GM12878 (cell line): ENCODE measurements around the gene AGPAT4. TPM values are rescaled to one million over a fixed set of nuclear protein-coding genes. Genes with fewer than 3 reads are reported as not detected.

Experiments used
- ATAC-seq: fragments of 200-7000 bp; cut with Tn5 transposase; 3 replicates; pipeline ENCODE4 v1.9.1; 2020; ENCODE audit warnings: mild to moderate bottlenecking, moderate library complexity
- BruUV-seq: library from RNA; stranded (reverse); fragments of 400-500 nt; replicated peaks from 2 replicates; lab custom pipeline; 2021; lab: Mats Ljungman, UMichigan
- CTCF ChIA-PET: fragments of 300-600 bp; sonication (Branson Sonifier 250); formaldehyde crosslinking; extraction: SDS; loops from one replicate; lab custom pipeline; 2021; ENCODE audit warnings: inconsistent platforms; lab: Yijun Ruan, JAX
- POLR2A ChIA-PET: fragments of 350-600 bp; formaldehyde crosslinking; extraction: SDS; loops from one replicate; lab custom pipeline; 2021; ENCODE audit warnings: inconsistent platforms; lab: Charles Lee
- RAD21 ChIA-PET: fragments of 300-600 bp; sonication (Branson Sonifier 250); formaldehyde crosslinking; loops from one replicate; lab custom pipeline; 2023; ENCODE audit warnings: antibody characterized with exemption; ENCODE audit not compliant: unreplicated experiment; lab: Charles Lee
- SMC1A ChIA-PET: fragments of 300-600 bp; sonication (Branson Sonifier 250); formaldehyde crosslinking; loops from one replicate; lab custom pipeline; 2023; ENCODE audit not compliant: unreplicated experiment, uncharacterized antibody; lab: Charles Lee
- DNase-seq: peaks from one replicate; pipeline ENCODE4 v3.0.0-alpha.2; 2011; ENCODE audit warnings: low read depth, low spot score
- FAIRE-seq: peaks from 3 replicates; lab custom pipeline; 2011; peaks lifted over from hg19 to GRCh38; lab: Jason Lieb, UNC
- H2AFZ ChIP-seq: 2 replicates; pipeline ENCODE4 v1.6.0; 2011; ENCODE audit warnings: low read depth, low read length, control low read depth; ENCODE audit not compliant: control insufficient read depth
- H3K27ac ChIP-seq: 2 replicates; pipeline ENCODE4 v1.5.1; 2011; ENCODE audit warnings: control low read depth; ENCODE audit not compliant: control insufficient read depth, insufficient read depth
- H3K27me3 ChIP-seq, 2 experiments: replicated peaks in 1 of 2; 2 replicates each; pipeline versions ENCODE4 v1.6.0 to v1.6.1; 2011; ENCODE audit warnings: low read length in 1 of 2; ENCODE audit not compliant: control insufficient read depth in 2 of 2, insufficient read depth in 2 of 2
- H3K36me3 ChIP-seq, 2 experiments: 2 replicates each; pipeline ENCODE4 v1.5.1; 2011; ENCODE audit warnings: low read length in 1 of 2; ENCODE audit not compliant: control insufficient read depth in 2 of 2, insufficient read depth in 2 of 2
- H3K4me1 ChIP-seq: 2 replicates; pipeline ENCODE4 v1.6.1; 2011; ENCODE audit warnings: mild to moderate bottlenecking, low read length, moderate library complexity, mixed read lengths; ENCODE audit not compliant: control insufficient read depth, insufficient read depth
- H3K4me2 ChIP-seq: 2 replicates; pipeline ENCODE4 v1.6.0; 2011; ENCODE audit warnings: control low read depth; ENCODE audit not compliant: control insufficient read depth, insufficient read depth
- H3K4me3 ChIP-seq: fragments of 200-600 bp; sonication (generic); 2 replicates; pipeline ENCODE4 v1.5.1; 2016
- H3K79me2 ChIP-seq: 2 replicates; pipeline ENCODE4 v1.6.0; 2011; ENCODE audit warnings: low read length; ENCODE audit not compliant: control insufficient read depth, insufficient read depth
- H3K9ac ChIP-seq: 2 replicates; pipeline ENCODE4 v1.8.0; 2011; ENCODE audit warnings: low read length, control low read depth, mixed read lengths; ENCODE audit not compliant: control insufficient read depth, insufficient read depth
- H3K9me3 ChIP-seq: replicated peaks from 3 replicates; pipeline ENCODE4 v1.5.1; 2011; ENCODE audit warnings: mild to moderate bottlenecking, low read length; ENCODE audit not compliant: control insufficient read depth, insufficient read depth
- H4K20me1 ChIP-seq: 2 replicates; pipeline ENCODE4 v1.6.0; 2011; ENCODE audit not compliant: control insufficient read depth, insufficient read depth
- CBX3 ChIP-seq: fragments of 200-600 bp; sonication (generic); IDR thresholded peaks from 2 replicates; pipeline ENCODE4 v1.6.1; 2016; ENCODE audit warnings: low read depth, borderline replicate concordance
- CHD2 ChIP-seq: IDR thresholded peaks from 2 replicates; pipeline ENCODE4 v1.6.1; 2011; ENCODE audit warnings: low read depth, low read length, improper control_type of control experiment, borderline replicate concordance
- KDM1A ChIP-seq: fragments of 200-600 bp; sonication (generic); IDR thresholded peaks from 2 replicates; pipeline ENCODE4 v1.6.1; 2016; ENCODE audit warnings: borderline replicate concordance
- MEF2A ChIP-seq: IDR thresholded peaks from 2 replicates; pipeline ENCODE4 v1.6.1; 2011; ENCODE audit warnings: low read depth, mild to moderate bottlenecking, low read length, moderate library complexity; ENCODE audit not compliant: insufficient read depth
- NFIC ChIP-seq: IDR thresholded peaks from 2 replicates; pipeline ENCODE4 v1.6.1; 2012; ENCODE audit warnings: low read depth, mild to moderate bottlenecking, inconsistent platforms, low read length, moderate library complexity
- NFYA ChIP-seq: IDR thresholded peaks from 2 replicates; pipeline ENCODE4 v1.6.1; 2011; ENCODE audit warnings: low read depth, mild to moderate bottlenecking, low read length, improper control_type of control experiment, borderline replicate concordance
- NR2C1 ChIP-seq: fragments of 450-650 bp; IDR thresholded peaks from 2 replicates; pipeline ENCODE4 v1.6.1; 2017; ENCODE audit warnings: antibody characterized with exemption, mild to moderate bottlenecking, moderate library complexity
- NR2F1 ChIP-seq: fragments of 450-650 bp; conservative IDR thresholded peaks from 2 replicates; pipeline ENCODE4 v1.6.1; 2017; ENCODE audit warnings: mild to moderate bottlenecking
- RAD21 ChIP-seq: IDR thresholded peaks from 2 replicates; pipeline ENCODE4 v1.6.1; 2011; ENCODE audit warnings: mild to moderate bottlenecking, low read depth, low read length, moderate library complexity; ENCODE audit not compliant: insufficient read depth
- RCOR1 ChIP-seq: conservative IDR thresholded peaks from 2 replicates; pipeline ENCODE4 v1.6.1; 2012; ENCODE audit warnings: low read depth, low read length, improper control_type of control experiment
- SRF ChIP-seq, 2 experiments: IDR thresholded peaks; 2 replicates each; pipeline ENCODE4 v1.6.1; 2011; ENCODE audit warnings: low read depth in 2 of 2, low read length in 2 of 2, mild to moderate bottlenecking in 1 of 2, moderate library complexity in 1 of 2
- TCF3 ChIP-seq: IDR thresholded peaks from 2 replicates; pipeline ENCODE4 v1.6.1; 2012; ENCODE audit warnings: low read depth, mild to moderate bottlenecking, low read length, borderline replicate concordance; ENCODE audit not compliant: insufficient read depth
- WGBS: methylation state at CpG from one replicate; pipeline ENCODE4 v1.1.6; 2016; ENCODE audit warnings: low lambda C conversion rate; ENCODE audit not compliant: insufficient replicate concordance, insufficient coverage; ENCODE audit errors: missing lambda C conversion rate; 5-methylcytosine and 5-hydroxymethylcytosine counted together
- in situ Hi-C: fragments of 300-500 bp; cut with MboI; formaldehyde crosslinking; loops from 9 replicates; pipeline ENCODE4 v1.14.3; 2018; ENCODE audit warnings: mixed read lengths
- intact Hi-C: fragments of 100-400 bp; cut with micrococcal nuclease; formaldehyde crosslinking; loops from one replicate; pipeline ENCODE4 v1.14.2; 2022; ENCODE audit not compliant: unreplicated experiment
- polyA plus RNA-seq, 11 experiments: library from polyadenylated mRNA; depleted of rRNA in 4 of 11; unstranded in 6 of 11; stranded (reverse) in 5 of 11; fragments of >200 nt; fragmentation: Nextera tagmentation in 4 of 11; fragmentation: Illumina TruSeq in 1 of 11; extraction: Ambion mirVana in 4 of 11; extraction: Trizol in 1 of 11; gene quantifications; 1 replicate in 1 of 11; 2 replicates in 10 of 11; pipeline versions ENCODE4 v1.2.1 to v1.2.3, GENCODE V29; 2011 to 2016; ENCODE audit warnings: inconsistent platforms in 2 of 11, missing spikeins in 2 of 11, low read depth in 1 of 11
- total RNA-seq, 4 experiments: library from RNA; depleted of rRNA in 3 of 4; stranded (reverse); fragments of >200 nt in 3 of 4; fragmentation: Illumina TruSeq in 1 of 4; extraction: Trizol in 1 of 4; gene quantifications; 2 replicates each; pipeline versions ENCODE4 v1.2.1 to v1.2.3, GENCODE V29; 2013 to 2021
- TF ChIP-seq, protein P1 (sequence below): fragments of 450-650 bp; formaldehyde crosslinking; IDR thresholded peaks from 2 replicates; pipeline ENCODE4 v1.5.0; 2022; ENCODE audit warnings: mild to moderate bottlenecking, missing genetic modification characterization
- TF ChIP-seq, protein P2 (sequence below): fragments of 450-650 bp; formaldehyde crosslinking; IDR thresholded peaks from 2 replicates; pipeline ENCODE4 v1.4.0; 2022; ENCODE audit warnings: mild to moderate bottlenecking, moderate library complexity
- TF ChIP-seq, protein P3 (sequence below): IDR thresholded peaks from 2 replicates; pipeline ENCODE4 v1.6.1; 2012; ENCODE audit warnings: low read depth, low read length, improper control_type of control experiment

Gene AGPAT4
- total and polyA plus RNA-seq, 10 of the 15 experiments (the other 5 are each of a cell fraction or from before 2014, with no cell fraction given): 0.34 to 2.2 (median 1.3) TPM

DNA sequence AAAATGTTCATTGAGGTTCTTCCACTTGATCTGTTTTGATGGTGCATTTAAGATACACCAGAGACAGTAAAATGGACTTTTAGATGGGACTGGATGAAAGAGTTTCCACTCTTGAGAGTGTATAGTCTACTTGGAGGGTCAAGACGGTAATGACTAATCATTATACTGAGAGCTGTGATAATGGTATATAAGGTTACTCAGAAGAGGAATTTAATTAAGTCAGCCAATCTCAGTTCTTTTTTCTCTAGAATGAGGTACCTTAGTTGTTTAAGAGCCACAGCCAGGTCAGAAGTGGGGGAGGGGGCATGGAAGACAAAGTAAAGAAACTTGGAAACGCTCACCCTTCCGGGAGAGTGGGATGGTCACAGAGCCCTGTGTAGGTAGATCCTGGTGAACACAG is 158.4 kb downstream of the AGPAT4 start:
- Histone ChIP-seq H4K20me1 (no peaks in the 10 kb centered on the region), H2AFZ (no peak overlapping the region), H3K4me2 (no peak overlapping the region), H3K27ac (no peak overlapping the region), H3K4me1 (no peaks in the 10 kb centered on the region), H3K36me3 (peaks cover 7 to 12% of the 10 kb centered on the region in 2 experiments; a peak in 3 of 4 replicates), H3K9ac (no peak overlapping the region), H3K27me3 (no peaks in the 10 kb centered on the region), H3K79me2 (no peaks in the 10 kb centered on the region), H3K4me3 (no peak overlapping the region), H3K9me3 (no peaks in the 10 kb centered on the region)
- RAD21 ChIA-PET: no interaction called here
- 100% methylated on average over 3 of the region's 3 CpGs for WGBS
- ATAC-seq (peak; percentile 67), FAIRE-seq (no peak), DNase-seq (no peak)
- POLR2A ChIA-PET: interaction anchor here (0.6 kb wide), 1 partner anchor 10 kb away, joined by 3 read pairs; no protein-coding TSS in a partner anchor
- in situ Hi-C loops: no loop called here
- CTCF ChIA-PET: interaction anchor here (0.6 to 0.9 kb wide), 2 partner anchors 83 to 182 kb away, joined by 3 to 5 read pairs; no protein-coding TSS in a partner anchor
- SMC1A ChIA-PET: interaction anchor here (0.7 to 1.3 kb wide), 2 partner anchors 87 to 103 kb away, joined by 3 read pairs; no protein-coding TSS in a partner anchor
- BruUV-seq: no TSS peak
- intact Hi-C loops: no loop called here
- TF ChIP-seq TCF3 (no peak), NR2C1 (no peak), NFIC (peak; percentile 60; the same call in 1 of the 2 replicates), CBX3 (no peak), KDM1A (no peak), RAD21 (no peak), CHD2 (no peak), NFYA (no peak), RCOR1 (no peak), MEF2A (no peak), NR2F1 (0 out of 2 replicates have a peak, but pooled peaks have one; percentile 44), SRF (IDR thresholded peaks at IDR 0.05; ENCODE audit: low read depth in 2 of 2, low read length in 2 of 2) (no peak)
- TF ChIP-seq, protein P1, sequence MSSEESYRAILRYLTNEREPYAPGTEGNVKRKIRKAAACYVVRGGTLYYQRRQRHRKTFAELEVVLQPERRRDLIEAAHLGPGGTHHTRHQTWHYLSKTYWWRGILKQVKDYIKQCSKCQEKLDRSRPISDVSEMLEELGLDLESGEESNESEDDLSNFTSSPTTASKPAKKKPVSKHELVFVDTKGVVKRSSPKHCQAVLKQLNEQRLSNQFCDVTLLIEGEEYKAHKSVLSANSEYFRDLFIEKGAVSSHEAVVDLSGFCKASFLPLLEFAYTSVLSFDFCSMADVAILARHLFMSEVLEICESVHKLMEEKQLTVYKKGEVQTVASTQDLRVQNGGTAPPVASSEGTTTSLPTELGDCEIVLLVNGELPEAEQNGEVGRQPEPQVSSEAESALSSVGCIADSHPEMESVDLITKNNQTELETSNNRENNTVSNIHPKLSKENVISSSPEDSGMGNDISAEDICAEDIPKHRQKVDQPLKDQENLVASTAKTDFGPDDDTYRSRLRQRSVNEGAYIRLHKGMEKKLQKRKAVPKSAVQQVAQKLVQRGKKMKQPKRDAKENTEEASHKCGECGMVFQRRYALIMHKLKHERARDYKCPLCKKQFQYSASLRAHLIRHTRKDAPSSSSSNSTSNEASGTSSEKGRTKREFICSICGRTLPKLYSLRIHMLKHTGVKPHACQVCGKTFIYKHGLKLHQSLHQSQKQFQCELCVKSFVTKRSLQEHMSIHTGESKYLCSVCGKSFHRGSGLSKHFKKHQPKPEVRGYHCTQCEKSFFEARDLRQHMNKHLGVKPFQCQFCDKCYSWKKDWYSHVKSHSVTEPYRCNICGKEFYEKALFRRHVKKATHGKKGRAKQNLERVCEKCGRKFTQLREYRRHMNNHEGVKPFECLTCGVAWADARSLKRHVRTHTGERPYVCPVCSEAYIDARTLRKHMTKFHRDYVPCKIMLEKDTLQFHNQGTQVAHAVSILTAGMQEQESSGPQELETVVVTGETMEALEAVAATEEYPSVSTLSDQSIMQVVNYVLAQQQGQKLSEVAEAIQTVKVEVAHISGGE (CRISPR knock-in tag): no peak
- TF ChIP-seq, protein P2, sequence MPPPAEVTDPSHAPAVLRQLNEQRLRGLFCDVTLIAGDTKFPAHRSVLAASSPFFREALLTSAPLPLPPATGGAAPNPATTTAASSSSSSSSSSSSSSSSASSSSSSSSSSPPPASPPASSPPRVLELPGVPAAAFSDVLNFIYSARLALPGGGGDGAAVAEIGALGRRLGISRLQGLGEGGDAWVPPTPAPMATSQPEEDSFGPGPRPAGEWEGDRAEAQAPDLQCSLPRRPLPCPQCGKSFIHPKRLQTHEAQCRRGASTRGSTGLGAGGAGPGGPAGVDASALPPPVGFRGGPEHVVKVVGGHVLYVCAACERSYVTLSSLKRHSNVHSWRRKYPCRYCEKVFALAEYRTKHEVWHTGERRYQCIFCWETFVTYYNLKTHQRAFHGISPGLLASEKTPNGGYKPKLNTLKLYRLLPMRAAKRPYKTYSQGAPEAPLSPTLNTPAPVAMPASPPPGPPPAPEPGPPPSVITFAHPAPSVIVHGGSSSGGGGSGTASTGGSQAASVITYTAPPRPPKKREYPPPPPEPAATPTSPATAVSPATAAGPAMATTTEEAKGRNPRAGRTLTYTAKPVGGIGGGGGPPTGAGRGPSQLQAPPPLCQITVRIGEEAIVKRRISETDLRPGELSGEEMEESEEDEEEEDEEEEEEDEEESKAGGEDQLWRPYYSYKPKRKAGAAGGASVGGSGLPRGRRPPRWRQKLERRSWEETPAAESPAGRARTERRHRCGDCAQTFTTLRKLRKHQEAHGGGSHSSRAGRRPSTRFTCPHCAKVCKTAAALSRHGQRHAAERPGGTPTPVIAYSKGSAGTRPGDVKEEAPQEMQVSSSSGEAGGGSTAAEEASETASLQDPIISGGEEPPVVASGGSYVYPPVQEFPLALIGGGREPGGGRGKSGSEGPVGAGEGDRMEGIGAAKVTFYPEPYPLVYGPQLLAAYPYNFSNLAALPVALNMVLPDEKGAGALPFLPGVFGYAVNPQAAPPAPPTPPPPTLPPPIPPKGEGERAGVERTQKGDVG (CRISPR knock-in tag): no peak
- TF ChIP-seq, protein P3, sequence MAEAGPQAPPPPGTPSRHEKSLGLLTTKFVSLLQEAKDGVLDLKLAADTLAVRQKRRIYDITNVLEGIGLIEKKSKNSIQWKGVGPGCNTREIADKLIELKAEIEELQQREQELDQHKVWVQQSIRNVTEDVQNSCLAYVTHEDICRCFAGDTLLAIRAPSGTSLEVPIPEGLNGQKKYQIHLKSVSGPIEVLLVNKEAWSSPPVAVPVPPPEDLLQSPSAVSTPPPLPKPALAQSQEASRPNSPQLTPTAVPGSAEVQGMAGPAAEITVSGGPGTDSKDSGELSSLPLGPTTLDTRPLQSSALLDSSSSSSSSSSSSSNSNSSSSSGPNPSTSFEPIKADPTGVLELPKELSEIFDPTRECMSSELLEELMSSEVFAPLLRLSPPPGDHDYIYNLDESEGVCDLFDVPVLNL: no peak
